GM19395 (cell line): ENCODE data around the gene MTA1.
A peak's percentile ranks its signal among the peaks of the same experiment; 100 is the strongest.

Experiments used
- ATAC-seq: cut with Tn5 transposase; IDR thresholded peaks from one replicate; pipeline ENCODE4 v1.9.1; 2021; ENCODE audit warnings: mild to moderate bottlenecking, moderate library complexity; ENCODE audit not compliant: unreplicated experiment

MTA1 gene

DNA sequence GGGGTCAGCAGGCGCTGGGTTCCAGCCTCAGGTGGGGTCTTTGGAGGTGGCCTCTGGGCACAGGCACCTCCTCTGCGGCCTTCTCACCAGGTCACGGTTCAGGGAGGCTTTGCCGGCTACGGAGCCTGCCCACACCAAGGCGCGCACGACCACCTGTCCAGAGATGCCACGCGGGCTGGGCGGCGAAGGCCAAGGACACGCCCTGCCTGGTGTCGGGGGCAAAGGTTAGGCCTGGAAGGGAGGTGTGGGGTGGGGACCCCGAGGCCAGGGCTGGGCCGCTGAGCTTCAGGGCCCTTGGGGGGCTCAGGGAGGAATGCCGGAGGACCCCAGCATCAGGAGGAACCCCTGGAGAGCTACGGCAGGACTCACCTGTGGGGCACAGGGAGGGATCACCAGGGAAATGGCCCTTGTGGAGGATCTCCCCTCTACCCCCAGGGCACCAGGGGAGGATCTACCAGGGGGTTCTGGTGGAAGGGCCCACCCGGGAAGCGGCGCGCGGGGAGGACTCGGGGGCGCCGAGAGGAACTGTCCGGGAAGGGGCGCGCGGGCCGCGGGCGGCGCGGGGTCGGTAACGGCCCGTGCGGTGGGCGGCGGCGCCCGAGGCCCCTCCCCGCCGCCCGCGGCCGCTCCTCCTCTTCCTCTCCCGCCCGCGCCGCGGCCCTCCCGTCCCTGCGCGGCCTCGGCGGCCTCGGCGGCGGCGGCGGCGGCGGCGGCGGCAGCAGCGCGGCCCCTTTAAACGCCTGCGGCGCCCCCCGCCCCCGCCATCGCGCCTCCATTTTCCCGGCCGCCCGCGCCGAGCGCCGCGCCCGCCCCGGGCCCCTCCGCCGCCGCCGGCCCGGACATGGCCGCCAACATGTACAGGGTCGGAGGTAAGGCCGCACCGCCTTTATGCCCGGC is at the start of gene MTA1:
MTA1 (plus strand) TSS at position 633 of the 897 bp plus-strand sequence; CDS start at position 842, 209 bp downstream.
- peak; percentile 47 for ATAC-seq

DNA sequence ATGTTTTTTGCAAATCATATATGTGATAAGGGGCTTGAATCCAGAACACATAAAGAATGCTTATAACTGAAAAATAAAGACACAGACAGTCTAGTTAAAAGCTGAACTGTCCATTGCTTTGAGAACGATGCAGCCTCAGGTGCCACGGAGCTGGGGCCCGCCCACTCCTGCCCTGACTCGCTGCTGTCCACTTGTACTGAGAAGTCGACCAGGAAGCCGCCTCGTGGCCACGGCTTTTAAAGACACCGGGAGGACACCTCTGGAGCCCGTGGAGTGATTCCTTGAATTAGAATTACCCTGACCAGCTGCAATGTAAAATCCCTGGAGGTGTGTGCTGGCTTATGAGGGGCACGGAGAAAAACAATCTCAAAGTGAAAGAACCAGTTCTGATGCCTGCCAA is 45.2 kb upstream of the MTA1 start:
- ATAC-seq = no peak

DNA sequence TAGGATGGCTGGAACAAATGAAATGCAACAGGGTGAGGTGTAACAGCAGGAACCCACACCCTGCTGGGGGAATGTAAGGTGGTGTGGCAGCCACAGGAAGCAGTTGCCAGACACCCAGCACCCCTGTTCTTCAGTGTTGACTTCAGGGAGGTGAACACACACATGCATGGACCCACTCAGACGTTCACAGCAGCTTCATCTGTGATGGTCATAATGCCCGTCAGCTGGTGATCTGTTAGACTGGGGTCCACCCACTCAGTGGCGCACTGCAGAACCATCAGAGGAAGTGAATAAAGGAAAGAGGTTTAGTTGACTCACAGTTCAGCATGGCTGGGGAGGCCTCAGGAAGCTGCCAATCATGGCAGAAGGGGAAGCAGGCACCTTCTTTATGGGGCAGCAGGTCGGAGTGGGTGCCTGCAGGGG is 44.0 kb upstream of the MTA1 start:
- ATAC-seq = no peak

DNA sequence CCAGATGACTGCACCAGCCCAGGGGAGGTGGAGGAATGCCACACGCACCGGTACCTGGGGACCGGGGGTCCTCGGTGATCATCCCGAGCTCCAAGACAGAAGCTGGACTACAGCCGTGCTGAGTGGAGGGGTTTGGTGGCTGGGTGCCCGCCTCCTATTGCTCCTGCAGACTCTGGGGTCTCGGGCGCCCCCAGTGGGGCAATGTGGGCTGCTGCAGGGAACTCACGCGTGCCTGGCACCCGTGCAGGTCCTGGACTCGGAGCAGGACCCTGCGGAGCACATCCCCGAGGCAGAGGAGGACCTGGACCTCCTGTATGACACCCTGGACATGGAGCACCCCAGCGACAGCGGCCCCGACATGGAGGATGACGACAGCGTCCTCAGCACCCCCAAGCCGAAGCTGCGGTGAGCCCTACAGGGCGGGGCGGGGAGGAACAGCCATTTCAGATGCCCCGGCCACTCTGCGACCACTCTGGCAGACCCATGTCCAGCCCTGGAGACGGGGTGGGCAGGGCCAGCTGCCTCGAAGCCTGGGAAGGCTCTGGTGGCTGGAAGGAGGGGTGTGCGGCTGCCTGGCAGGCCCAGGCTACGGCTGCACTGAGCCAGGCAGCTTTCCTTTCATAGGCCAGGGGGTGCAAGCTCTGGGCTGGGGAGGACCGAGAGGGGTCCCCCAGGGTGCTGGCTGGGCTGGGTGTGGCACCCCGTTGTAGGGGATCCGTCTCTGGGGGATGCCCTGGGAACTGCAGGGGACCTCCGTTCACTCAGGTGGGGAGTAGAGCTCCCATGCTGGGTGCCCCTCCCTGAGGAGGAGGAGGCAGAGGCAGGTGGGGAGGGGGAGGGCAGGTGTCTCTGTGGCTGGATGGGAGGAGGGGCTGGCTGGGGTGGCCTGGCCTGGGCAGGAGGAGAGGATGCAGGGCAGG is 42.8 kb upstream of the MTA1 start:
- ATAC-seq = no peak

DNA sequence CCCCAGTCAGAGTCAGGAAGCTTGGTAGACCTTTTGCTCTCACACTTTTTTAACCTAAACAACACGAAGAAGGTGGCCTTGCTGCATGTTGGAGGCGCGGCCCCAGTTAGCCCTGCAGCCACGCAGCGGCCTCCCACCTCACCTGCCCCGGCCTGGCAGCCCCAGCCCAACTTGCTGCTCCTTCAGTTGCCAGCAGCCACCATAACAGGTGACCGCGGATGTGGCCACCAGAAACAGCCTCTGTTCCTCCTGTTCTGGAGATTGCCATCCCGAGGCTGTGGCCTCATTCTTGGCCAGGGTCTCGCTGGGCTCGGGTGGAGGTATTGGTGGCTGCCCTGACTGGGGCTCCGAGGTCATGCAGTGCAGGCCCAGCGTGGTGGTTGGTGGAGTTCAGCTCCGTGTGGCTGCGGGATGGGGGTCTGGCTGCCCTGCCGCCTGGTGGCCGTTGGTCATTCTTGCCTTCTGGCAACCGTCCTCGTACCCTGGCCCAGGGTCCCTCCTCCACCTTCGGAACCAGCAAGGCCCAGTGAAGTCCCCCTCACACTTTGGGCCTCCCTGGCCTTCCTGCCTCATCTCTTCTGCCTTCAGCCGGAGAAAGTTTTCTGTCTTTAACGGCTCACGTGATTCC is 42.0 kb upstream of the MTA1 start:
- ATAC-seq = no peak

DNA sequence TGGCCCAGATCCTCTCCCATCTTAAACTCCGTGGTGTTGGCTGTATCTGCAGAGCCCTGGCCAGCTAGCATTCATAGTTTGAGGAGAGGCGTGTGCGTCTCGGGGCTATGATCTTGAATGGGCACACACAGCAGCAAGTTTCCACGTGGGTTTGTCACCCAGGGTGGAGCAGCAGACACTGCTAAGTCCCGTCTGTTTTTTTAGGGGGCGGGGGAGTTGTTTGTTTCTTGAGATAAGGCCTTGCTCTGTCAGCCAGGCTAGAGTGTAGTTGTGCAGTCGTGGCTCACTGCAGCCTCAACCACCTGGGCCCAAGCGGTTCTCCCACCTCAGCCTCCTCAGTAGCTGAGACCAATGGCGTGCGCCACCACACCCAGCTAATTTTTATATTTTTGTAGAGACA is 41.4 kb upstream of the MTA1 start:
- ATAC-seq = no peak

DNA sequence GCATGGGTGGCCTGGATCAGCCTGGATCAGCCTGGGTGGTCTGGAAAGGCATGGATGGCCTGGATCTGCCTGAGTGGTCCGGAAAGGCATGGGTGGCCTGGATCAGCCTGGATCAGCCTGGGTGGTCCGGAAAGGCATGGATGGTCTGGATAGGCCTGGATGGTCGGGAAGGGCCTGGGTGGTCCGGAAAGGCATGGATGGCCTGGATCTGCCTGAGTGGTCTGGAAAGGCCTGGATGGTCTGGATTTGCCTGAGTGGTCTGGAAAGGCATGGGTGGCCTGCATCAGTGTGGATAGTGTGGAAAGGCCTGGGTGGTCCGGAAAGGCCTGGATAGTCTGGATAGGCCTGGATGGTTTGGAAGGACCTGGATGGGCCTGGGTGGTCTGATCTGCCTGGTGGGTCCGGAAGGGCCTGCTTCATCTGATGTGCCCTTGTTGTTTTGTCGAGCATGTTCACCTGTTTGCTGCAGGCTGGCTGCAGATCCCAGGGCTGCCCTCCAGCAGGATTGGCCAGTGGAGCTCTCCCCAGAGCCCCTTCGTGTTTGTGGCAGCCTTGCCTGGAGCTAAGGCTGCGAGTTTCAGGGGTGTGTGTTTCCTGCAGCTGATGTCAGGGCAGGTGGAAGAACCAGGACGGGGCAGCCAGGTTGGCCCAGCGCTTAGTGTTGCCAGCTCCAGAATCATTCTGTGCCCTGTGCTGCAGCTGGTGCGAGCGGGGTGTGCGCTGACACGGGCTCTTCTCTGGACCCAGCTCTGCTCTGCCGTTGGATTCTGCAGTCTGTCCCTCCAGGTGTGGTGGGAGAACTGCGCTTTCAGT is 40.5 kb upstream of the MTA1 start:
- no peak for ATAC-seq

DNA sequence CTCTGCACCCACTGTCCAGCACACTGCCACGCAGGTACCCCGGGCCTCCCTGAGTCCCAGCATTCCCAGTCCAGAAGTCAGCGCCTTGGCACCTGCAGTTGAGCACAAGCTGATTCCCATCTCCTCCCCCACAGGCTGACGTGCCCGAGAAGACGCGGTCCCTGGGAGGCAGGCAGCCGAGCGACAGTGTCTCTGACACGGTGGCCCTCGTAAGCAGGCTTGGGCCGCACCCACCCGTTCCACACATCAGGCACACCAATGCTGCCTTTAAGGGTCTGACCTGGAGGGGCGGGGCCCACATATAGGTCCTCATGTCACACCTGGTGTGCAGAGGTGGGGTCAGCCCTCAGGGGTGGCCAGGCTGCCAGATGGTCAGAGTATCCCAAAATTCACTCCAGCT is 39.7 kb upstream of the MTA1 start:
- ATAC-seq = no peak

DNA sequence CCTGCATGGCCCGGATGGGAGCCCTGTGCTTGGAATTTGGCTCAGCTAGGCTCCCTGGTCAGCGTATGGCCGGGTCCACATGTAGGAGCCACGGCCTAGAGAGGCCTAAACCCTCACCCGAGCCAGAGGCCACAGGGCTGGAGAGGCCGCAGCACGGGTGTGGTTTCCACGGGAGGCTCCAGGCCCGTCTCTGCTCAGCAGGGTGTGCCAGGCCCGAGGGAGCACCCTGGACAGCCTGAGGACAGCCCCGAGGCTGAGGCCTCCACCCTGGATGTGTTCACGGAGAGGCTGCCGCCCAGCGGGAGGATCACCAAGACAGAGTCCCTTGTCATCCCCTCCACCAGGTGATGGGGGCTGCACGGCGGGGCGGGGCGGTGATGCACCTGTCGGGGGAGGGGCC is 38.9 kb upstream of the MTA1 start:
- no peak for ATAC-seq

DNA sequence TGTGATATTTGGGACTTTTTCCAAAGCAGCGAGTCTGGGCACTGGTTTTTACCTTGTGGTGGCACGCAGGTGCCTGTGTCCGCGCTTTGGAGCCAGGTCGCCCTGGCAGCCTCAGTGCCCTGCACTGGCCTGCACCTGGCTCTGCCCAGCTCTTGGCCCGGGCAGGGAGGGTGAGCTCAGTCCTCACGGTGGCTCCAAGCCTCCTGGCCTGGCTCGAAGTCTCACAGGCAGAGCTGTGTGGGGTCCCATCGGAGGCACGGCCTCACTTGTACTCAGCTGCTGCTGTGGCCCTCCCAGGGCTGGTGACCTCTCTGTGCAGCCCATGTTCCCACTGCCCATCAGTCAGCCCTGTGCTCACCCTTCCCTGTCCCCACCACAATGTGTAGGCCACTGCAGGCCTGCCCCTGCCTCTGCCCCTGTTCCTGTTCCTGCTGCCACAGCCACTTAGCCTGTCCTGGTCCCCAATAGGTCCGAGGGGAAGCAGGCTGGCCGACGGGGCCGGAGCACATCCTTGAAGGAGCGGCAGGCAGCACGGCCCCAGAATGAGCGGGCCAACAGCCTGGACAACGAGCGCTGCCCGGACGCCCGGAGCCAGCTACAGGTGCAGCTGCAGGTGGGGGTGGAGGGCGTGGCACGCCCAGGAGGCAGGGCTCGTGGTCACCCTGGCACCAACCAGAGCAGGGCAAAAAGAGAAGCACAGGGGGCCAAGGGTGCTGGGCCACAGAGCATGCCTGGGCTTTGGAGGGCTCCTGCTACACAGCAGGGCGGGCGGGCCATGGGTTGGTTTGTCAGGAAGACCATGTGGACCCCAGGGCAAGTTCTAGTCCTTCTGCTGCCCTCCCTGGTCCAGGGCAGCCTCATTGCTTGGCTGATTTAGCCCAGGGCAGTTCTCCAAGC is 37.9 kb upstream of the MTA1 start:
- no peak for ATAC-seq

DNA sequence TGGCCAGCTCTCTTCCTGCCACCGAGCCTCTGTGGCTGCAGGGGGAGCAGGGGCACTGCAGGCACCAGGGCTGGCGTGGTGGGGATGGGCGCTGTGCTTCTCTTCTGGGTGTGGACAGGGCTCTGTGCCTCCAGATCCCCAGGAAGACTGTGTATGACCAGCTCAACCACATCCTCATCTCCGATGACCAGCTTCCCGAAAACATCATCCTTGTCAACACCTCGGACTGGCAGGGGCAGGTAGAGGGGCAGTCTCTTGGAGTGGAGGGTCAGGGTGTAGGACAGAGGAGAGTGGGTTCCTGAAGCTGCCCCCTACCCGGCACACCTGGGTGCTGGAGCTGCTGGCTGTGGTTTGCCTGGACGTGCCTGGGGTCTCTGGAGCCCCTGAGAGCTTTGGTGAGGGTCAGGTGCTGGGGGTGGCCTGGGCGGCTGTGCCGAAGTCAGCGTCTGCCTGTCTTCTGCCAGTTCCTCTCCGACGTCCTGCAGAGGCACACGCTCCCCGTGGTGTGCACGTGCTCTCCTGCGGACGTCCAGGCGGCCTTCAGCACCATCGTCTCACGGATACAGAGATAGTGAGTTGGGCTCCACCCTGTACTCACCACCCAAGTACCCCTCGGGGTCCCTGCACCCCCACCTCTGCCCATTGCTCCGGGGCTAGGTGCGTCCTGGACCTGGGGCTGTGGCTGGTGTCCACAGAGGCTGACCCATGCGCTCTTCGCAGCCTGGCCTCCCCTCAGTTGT is 37.1 kb upstream of the MTA1 start:
- ATAC-seq = no peak

DNA sequence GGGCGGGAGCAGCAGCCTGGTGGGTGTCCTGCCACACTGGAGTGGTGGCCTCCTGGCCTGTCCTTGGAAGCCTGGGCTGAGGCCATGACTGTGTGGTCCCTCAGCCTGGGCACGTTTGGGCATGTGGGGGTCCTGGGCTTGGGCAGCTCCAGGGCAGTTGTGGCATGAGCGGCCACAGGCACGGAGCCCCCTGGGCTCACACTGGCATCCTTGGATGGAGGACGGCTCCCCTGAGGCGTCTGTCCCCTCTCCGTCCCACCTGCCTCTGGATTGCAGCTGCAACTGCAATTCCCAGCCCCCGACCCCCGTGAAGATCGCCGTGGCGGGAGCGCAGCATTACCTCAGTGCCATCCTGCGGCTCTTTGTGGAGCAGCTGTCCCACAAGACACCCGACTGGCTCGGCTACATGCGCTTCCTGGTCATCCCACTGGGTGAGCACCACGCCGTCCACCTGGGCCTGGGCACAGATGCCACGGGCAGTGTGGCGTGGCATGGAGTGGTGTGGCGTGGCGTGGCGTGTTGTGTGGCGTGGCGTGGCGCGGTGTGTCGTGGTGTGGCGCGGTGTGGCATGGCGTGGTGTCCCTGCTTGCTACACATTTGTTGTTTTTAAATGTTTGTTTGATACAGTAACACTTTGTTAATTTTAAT is 36.4 kb upstream of the MTA1 start:
- no peak for ATAC-seq

DNA sequence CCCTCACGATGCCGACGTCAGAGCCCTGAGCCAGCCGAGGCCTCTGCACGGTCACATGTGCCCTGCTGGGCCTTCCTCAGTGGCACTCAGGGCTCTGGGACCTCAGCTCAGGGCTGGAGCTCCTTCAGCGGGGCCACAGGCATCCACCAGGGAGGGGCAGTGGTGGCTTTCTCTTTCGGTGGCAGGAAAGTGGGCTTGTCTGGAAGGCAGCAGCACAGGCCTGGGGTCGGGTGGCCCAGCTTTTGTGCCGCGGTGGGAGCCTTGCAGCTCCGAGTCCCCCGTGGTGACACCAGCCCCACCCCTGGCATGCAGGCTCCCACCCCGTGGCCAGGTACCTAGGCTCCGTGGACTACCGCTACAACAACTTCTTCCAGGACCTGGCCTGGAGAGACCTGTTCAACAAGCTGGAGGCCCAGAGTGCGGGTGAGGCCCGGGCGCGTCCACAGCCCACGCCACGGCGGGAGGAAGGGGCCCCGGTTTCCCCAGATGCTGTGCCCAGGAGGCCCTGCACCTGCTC is 35.5 kb upstream of the MTA1 start:
- no peak for ATAC-seq

DNA sequence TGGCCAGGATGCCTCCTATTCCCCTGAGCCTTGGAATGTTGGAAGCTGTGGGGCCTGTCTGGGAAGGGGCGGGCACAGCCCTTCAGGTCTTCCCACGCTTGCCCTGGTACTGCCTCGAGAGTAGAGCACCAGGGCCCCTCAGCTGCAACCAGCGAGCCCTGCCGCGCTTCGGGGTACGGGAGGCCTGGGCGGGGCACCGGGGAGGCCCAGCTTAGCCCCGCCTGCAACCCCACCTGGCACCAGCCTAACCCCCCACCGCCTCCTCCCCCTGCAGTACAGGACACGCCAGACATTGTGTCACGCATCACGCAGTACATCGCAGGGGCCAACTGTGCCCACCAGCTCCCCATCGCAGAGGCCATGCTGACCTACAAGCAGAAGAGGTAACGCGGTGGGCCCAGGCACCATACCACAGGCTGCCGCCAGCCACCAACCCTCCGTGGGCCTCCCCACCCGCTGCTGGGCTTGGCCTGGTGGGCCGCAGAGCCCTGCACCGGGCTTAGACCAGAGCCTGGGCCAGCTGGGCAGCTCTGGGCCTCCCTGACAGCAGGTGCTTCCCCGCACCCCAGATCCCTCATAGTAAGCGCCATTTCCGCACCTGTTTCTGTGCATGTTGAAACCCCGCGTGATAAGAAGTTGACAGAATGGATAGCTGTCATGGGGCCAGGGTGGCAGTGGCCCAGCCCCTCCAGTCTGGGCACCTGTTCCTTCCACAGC is 34.9 kb upstream of the MTA1 start:
- ATAC-seq = no peak

DNA sequence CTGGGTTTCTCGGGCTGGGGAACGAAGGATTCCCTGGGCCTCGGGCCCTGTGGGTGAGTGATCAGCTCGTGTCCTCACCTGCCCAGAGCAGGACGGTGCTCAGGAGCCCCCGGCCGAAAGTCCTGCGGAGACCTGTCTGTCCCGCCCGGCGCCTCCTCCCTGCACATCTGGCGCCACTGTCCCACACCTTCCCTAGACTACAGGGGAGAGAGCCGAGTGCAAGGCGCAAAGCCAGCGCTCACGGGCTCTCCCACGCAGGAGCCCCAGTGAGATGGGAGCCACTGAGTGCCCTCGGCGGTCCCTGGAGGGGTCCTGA is 34.3 kb upstream of the MTA1 start:
- ATAC-seq = no peak

DNA sequence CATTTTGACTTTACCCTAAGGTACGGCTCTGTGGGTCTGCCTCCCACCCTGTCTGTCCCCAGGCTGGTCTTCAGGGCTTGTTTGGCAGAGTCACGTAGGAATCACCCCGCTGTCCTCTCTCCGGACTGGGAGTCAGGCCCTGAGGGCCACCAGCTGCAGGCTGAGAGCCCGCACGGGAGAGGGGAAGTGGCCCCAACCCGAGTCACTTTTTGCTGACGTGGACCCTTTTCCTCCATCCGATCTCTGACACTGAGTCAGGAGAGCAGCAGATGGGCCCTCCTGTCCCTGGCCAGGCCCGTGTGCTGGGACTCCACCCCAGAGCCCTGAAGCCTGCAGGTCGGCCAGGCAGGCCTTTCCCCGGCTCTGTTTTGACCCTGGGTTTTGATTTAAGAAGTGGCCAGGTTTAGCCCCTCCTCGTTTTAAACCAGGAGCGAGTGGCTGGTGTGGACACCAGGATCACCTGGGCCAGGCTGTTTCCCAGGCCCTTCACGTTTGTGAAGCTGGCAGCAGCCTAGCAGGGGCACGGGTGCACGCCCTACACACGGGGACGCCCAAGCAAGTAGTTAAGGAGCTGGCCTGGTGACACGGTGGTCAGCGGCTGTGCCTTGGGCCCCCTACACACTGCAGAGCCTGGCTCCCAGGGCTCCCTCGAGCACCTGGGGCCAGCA is 33.8 kb upstream of the MTA1 start:
- ATAC-seq = no peak
